ENCODE results near the gene FOXF1. TPM values are rescaled to one million over a fixed set of nuclear protein-coding genes. Genes with fewer than 3 reads are reported as not detected.

The FOXF1 gene
- total RNA-seq, 1 donor from 2014 or later: 0.96 TPM

GRCh38 chr16:86492267-86492960 lies 17.9 kb upstream of the FOXF1 start:
- DNase-seq (ENCODE audit: low spot score): no peak

GRCh38 chr16:86492961-86493629 lies 17.2 kb upstream of the FOXF1 start:
- no peak for DNase-seq (ENCODE audit: low spot score)

- DNase-seq (ENCODE audit: low spot score): no peak
Observed at GRCh38 chr16:86494039-86494564, 16.2 kb upstream of the FOXF1 start.

GRCh38 chr16:86494565-86495356 lies 15.6 kb upstream of the FOXF1 start:
- no peak for DNase-seq (ENCODE audit: low spot score)

GRCh38 chr16:86495357-86495701 lies 15.0 kb upstream of the FOXF1 start:
- DNase-seq (ENCODE audit: low spot score): no peak

GRCh38 chr16:86495756-86496261 lies 14.5 kb upstream of the FOXF1 start:
- DNase-seq (ENCODE audit: low spot score): no peak

GRCh38 chr16:86496262-86496928 lies 13.9 kb upstream of the FOXF1 start:
- no peak for DNase-seq (ENCODE audit: low spot score)

- DNase-seq (ENCODE audit: low spot score): no peak
Observed at GRCh38 chr16:86496929-86497461, 13.3 kb upstream of the FOXF1 start.

GRCh38 chr16:86497551-86498021 lies 12.7 kb upstream of the FOXF1 start:
- DNase-seq (ENCODE audit: low spot score): no peak

- no peak for DNase-seq (ENCODE audit: low spot score)
Observed at GRCh38 chr16:86498155-86498670, 12.1 kb upstream of the FOXF1 start.

GRCh38 chr16:86498671-86499439 lies 11.5 kb upstream of the FOXF1 start:
- peak; percentile 30 for DNase-seq (ENCODE audit: low spot score)

GRCh38 chr16:86499440-86499786 lies 10.9 kb upstream of the FOXF1 start:
- DNase-seq (ENCODE audit: low spot score): no peak

GRCh38 chr16:86499889-86500707 lies 10.2 kb upstream of the FOXF1 start:
- no peak for DNase-seq (ENCODE audit: low spot score)

- no peak for DNase-seq (ENCODE audit: low spot score)
Observed at GRCh38 chr16:86500708-86501510, 9.4 kb upstream of the FOXF1 start.

GRCh38 chr16:86501989-86502855 lies 8.1 kb upstream of the FOXF1 start:
- no peak for DNase-seq (ENCODE audit: low spot score)

- DNase-seq (ENCODE audit: low spot score): no peak
Observed at GRCh38 chr16:86502856-86503748, 7.2 kb upstream of the FOXF1 start.

GRCh38 chr16:86503830-86504229 lies 6.5 kb upstream of the FOXF1 start:
- no peak for DNase-seq (ENCODE audit: low spot score)
